HG02763 (cell line): ENCODE data around the gene ERH.
A peak's percentile ranks its signal among the peaks of the same experiment; 100 is the strongest.

Experiments used
- ATAC-seq: cut with Tn5 transposase; IDR thresholded peaks from one replicate; pipeline ENCODE4 v1.9.1; 2021; ENCODE audit warnings: mild to moderate bottlenecking, moderate library complexity; ENCODE audit not compliant: unreplicated experiment

ERH gene

DNA sequence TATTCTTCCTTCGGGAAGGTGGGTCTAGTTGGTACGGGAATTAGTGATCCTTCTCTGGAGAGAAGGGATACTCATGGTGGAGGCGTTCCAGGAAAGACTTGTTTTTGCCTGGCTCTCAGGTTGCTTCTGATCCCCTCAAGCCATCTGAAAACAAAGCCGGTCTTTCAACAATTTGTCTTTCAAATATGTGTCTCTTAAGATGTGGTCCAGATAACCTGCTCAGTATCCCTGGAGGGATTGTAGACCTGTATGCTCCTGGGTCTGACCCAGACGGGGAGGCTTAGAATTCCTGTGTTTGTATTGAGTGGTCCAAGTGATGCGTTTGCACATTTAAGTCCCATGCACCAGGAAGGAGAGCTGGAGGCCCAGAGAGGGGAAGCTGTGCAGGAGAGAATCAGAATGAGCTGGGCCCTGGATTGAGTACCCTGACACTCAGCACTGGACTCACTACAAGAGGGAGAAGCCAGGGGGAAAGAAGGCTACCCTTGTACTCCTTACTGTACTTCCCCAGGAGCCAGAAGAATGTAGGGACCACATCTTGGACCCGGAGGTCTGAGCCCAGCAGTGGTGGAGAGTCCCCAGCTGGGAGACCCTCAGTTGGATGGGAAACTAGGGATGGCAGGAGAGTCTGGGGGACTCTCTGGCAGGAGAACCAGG lies 40.4 kb downstream of the ERH start:
- no peak for ATAC-seq

DNA sequence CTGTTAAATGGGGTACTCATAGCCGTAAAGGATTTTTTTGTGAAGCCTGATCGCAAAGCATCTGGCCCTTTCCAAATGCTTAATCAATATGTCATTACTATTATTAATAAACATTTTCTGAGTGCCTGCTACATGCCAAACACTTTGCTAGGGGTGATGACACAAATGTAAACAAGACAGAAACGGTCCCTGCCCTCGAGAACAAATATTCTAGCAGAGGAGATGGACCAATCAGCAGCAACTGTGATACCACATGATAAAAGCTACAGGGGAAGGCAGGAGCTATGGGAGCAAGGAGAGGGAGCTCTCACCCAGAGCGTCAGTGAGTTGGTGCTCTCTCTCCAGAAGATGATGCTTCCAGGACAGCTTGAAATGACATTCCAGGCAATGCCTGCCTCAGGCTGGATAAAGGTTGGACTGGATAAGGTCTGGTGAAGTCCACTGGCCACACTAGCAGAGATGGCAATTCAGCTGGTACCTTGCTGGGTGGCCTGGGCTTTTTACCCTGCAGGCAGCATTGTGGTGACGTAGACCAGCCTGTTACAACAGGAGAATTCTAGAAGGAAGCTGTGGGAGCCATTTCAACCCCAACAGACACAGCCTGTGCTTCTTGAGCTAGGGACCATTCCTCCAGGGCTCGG lies 41.1 kb downstream of the ERH start:
- ATAC-seq, result no peak

DNA sequence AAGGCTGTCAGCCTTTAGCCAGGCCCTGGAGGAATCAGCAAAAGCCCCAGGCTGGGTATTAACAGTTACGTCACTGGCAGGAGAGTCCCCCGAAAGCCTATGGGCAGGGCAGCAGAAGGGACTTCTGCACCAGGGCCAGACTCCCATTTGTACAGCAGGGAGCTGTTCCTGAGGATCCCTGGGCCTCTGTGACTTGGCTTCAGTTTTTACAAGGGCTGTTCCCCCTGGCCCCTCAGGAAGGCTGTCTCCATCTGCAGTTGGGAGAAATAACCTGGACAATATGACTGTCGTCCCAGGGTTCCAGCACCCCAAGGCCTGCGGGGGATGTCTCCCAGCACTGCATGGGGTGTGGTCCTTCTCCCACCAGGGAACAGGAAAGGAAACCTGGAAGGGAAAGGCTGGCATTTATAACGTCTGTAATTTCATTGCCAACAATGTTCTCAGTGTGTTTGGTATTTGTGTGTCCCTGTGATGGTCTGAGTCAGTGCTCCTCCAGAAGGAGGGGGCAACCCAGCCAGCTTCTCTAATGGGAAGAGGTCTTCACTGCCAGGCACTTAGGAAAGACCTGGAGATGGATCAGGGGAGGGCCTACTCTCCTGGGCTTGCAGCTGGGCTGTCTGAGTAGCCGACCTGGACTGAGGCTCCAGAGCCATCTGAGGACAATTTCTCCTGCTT lies 42.4 kb downstream of the ERH start:
- ATAC-seq, result no peak

DNA sequence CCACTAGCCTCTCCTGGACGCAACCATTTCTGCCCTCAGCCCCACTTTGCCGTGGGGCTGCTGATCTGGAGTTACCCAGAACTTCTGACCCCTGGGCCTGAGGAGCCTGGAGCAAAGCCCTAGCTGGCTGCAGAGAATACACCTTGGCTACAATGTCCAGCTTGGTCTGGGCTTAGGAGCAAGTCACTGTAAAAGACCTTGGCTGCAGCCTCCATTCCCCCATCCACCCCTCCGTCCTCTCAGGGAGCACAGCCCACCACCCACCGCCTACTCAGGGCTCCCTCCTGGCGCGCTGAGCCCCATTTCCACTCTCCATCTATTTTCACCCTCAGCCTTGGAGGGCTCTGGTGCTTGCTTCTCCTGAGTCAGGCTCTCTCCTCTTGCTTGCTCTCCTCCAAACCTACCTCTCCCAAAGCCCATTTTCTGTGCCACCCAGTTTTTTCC lies 42.9 kb downstream of the ERH start:
- ATAC-seq, result no peak

GRCh38 chr14:69354383-69355153 lies 43.5 kb downstream of the ERH start:
- ATAC-seq, result peak; percentile 87

DNA sequence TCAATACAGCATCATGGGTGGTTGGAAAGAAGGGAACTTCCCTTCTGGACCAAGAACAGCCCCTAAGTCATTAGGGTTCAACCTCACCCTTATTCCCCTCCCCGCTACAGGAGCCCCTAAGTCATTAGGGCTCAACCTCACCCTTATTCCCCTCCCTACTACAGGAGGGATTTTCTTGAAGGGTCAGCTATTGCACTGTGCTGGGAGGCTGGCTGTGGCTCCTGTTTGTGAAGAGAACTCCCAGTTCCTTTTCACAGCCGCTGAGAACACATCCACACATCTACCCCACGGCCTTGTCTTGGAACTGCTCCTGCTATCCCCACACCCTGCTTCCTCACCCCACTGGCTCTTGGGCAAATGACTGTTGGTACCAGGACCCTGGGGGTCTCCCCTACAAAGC lies 44.9 kb downstream of the ERH start:
- ATAC-seq, result no peak

- ATAC-seq, result no peak
These were observed 46.2 kb downstream of the ERH start for GRCh38 chr14:69351911-69352310.

GRCh38 chr14:69351385-69351784 lies 46.7 kb downstream of the ERH start:
- no peak for ATAC-seq

DNA sequence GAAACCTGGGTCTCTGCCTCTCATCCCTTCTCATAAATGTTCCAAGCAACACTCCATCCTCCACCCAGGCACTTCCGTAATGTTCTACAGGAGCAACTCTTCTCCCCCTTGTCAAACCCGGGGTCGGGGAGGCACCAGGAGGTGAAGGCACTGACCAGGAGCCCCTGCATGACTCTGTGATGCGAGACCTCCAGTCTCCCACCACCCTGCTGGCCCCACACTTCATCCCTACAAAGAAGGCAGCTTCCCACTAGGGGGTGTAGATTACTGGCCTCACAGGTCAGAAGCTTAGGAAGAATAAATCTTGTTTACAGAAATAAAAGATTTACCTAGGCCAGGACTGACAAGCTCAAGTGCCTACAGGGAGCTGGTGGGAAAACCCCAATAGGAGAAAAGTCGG lies 47.2 kb downstream of the ERH start:
- ATAC-seq, result no peak

GRCh38 chr14:69349091-69349777 lies 48.9 kb downstream of the ERH start:
- ATAC-seq, result no peak

DNA sequence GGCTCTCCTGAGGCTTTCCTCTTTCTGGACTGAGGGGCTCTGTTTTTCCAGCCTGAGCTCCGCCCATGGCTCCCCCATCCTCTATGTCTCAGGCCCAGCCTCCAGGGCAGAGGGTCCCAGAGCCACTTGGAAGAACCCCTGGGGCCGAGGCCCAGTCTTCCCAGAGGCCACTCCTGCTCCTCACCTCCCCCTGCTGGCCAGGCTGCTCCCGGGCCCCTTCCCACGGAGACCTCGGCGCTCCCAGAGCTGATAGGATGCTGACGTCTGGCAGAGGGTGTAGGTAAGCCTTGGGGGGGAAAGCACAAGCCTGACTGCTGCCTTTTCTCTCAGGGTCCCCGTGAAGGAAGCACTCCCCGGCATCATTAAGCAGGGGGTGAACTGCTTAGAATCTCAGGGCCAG lies 51.4 kb downstream of the ERH start:
- ATAC-seq, result no peak

GRCh38 chr14:69345402-69345801 lies 52.7 kb downstream of the ERH start:
- no peak for ATAC-seq

DNA sequence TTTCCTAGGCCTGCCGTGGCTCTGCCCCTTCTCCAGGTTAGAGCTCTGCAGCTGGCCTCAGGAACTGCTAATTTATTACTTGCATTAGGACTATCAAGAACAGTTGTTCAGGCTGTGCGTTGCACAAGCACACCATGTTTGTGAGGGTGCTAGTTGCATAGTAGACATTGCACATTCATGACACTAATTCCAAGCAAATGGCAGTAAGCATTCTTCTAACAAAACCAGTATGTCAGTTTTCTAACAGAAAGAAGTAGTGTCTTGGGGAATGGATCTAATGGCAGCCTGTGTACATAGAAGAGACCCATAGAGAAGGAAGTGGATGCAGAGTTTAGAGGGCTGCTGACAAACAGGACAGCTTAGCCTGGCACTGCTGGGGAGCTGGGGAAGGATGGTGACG lies 53.9 kb downstream of the ERH start:
- no peak for ATAC-seq

- ATAC-seq, result no peak
These were observed 55.1 kb downstream of the ERH start for GRCh38 chr14:69342928-69343525.

DNA sequence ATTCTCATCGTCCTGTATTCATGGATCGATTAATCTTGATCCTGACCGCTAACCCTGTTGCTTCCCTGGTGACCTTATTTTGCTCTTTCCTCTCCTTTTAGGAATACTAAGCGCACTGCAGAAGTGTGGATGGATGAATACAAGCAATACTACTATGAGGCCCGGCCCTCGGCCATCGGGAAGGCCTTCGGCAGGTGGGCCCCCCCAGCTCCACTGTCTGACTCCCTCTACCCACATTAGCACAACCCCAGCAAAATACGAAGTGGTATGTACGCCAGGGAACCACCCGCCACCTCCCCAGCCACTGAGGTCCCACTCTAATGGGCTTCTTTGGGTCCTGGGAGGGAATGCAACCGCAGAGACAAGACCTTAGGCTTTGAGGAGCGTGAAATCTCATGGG lies 58.7 kb downstream of the ERH start:
- ATAC-seq, result no peak

GRCh38 chr14:69337984-69338383 lies 60.1 kb downstream of the ERH start:
- no peak for ATAC-seq

DNA sequence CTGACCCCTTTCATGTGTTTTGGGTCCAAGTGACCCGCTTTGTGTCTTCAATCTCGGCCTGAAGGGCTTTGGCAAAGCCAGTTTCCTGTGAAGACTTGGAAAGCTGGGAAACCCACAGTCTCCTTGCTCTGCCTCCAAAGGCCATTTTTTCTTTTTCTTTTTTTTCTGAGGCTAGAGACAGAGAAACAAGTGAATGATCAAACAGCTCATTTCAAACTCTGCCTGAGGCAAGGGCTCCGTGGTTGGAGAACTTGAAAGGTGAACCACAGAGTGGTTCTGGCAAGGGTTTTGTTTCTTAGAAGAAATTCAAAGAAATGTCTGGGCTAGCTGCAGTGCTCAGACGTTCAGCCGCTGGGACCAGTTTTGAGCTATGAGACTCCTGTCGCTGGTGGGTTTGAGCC lies 62.7 kb downstream of the ERH start:
- no peak for ATAC-seq

- ATAC-seq, result no peak
These were observed 63.5 kb downstream of the ERH start for GRCh38 chr14:69334576-69334975.

DNA sequence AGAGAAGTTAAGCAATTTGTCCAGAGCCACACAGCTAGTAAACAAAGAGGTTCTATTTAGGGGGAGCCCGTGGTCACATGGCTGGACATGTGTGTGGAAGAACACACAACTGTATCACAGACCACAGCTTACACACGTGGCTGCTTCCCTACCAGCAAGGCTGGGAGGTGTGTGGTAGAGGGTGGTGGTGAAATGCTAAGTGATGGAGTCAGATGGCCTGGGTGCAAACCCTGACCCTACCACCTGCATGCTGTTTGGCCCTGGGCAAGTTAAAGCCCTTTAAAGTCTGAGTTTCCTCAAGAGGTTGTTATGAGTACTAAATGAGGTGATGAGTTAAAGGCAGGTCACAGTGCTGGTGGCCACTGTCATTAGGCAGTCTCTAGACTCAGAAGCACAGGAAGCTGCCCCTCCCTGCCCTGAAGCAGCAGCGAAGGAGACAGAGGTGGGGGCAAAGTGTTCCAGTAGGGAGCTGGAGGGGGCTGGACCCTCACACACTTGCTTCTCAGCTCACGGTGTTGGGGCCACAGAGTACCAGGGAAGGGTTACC lies 64.2 kb downstream of the ERH start:
- no peak for ATAC-seq

DNA sequence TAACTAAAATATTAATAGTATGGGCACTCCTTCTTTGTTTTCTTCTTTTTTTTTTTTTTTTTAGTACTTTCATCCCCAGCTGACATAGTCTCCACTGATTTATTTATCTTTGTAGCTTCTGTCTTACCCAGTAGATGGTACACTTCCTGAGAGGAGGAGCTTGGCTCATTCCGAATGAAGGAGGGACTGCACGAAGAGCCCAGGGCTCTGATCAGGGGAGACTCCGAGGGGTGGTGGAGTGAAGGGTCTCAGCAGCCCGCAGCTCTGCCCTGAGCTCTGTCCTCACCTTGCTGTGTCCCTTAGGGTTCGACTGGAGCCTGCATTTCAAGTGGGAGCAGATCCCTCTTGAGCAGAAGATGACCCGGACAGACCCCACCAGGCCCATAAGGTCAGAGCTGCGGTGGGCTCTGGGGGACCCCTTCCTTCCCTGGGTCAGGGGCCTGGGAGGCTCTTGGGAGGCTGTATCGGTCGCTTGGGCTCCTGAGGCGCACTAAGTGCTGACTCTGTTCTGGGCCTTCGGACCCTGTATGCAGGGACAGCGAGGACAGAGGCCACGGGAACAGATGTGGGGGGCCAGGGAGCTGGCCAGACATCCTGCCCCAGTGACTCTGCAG lies 65.2 kb downstream of the ERH start:
- ATAC-seq, result no peak
